ENCODE results near the gene MARCHF11. TPM values are rescaled to one million over a fixed set of nuclear protein-coding genes. Genes with fewer than 3 reads are reported as not detected.

The MARCHF11 gene
- total and polyA plus RNA-seq, 2 experiments from 2014 or later: 0.17 to 1.5 TPM

DNA sequence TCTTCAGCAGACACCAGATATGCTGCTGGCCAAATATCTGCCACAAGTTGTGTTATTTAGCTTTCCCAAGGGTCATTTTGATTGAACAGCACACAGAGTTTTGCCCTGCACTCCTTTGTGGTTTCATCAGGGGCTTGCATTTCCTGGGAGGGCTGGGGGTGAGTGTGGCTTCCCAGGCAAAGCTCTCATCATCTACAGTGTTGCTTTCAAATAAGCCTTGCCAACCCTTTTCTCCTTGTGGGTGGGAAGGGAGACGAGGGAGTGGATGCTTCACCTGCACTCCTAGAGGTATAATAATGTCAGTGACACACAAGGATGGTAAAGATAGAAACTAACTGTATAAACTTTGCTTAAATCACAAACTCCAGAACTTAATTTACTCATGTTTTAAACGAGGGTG, 107.0 kb downstream of the MARCHF11 start (continued):
- TF ChIP-seq STAT1 (IDR thresholded peaks at IDR 0.05; ENCODE audit: unreplicated experiment): no peak

DNA sequence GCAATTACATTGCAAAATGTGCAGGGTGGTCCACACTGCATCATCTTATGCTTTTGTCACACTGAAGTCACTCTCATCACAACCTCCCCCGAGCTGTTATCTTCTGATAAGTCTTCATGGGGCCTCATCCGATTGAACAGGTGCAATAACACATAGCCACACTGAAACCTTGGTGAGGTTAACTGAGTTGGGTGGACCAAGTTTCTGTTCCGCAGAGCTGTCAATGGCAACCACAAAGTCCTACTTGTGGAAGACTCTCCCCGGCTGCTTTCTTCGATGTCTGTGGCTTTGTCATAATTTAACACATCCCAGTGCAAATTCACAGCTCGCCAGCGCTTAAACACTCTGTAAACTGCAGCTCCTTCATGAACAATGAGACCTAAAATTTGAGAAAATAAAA, 112.2 kb downstream of the MARCHF11 start:
- no peaks in the 10 kb centered on the region for H3K4me1 ChIP-seq (ENCODE audit: insufficient read depth)
- Mint-ChIP-seq H3K4me1 (no peaks in the 10 kb centered on the region), H3K36me3 (ENCODE audit: low read depth) (no peaks in the 10 kb centered on the region), H3K27me3 (ENCODE audit: insufficient read depth, low read depth, poor library complexity) (peaks cover 5% of the 10 kb centered on the region), H3K4me3 (no peak overlapping the region), H3K9me3 (no peaks in the 10 kb centered on the region), H3K27ac (no peak overlapping the region)
- no peak for TF ChIP-seq NANOG (IDR thresholded peaks at IDR 0.05; ENCODE audit: borderline replicate concordance)
- TF ChIP-seq, protein P1, sequence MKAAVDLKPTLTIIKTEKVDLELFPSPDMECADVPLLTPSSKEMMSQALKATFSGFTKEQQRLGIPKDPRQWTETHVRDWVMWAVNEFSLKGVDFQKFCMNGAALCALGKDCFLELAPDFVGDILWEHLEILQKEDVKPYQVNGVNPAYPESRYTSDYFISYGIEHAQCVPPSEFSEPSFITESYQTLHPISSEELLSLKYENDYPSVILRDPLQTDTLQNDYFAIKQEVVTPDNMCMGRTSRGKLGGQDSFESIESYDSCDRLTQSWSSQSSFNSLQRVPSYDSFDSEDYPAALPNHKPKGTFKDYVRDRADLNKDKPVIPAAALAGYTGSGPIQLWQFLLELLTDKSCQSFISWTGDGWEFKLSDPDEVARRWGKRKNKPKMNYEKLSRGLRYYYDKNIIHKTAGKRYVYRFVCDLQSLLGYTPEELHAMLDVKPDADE (IDR thresholded peaks at IDR 0.05): no peak
- no peak for TF ChIP-seq EZH2phosphoT487 (IDR thresholded peaks at IDR 0.05; ENCODE audit: unreplicated experiment)
- TF ChIP-seq JUNB (IDR thresholded peaks at IDR 0.05; ENCODE audit: unreplicated experiment): no peak
- TF ChIP-seq CREB1 (CRISPR knock-in tag; IDR thresholded peaks at IDR 0.05; ENCODE audit: low read depth): no peak
- TF ChIP-seq, protein P2, sequence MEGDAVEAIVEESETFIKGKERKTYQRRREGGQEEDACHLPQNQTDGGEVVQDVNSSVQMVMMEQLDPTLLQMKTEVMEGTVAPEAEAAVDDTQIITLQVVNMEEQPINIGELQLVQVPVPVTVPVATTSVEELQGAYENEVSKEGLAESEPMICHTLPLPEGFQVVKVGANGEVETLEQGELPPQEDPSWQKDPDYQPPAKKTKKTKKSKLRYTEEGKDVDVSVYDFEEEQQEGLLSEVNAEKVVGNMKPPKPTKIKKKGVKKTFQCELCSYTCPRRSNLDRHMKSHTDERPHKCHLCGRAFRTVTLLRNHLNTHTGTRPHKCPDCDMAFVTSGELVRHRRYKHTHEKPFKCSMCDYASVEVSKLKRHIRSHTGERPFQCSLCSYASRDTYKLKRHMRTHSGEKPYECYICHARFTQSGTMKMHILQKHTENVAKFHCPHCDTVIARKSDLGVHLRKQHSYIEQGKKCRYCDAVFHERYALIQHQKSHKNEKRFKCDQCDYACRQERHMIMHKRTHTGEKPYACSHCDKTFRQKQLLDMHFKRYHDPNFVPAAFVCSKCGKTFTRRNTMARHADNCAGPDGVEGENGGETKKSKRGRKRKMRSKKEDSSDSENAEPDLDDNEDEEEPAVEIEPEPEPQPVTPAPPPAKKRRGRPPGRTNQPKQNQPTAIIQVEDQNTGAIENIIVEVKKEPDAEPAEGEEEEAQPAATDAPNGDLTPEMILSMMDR (conservative IDR thresholded peaks at IDR 0.05; ENCODE audit: low read depth in 2 of 2): no peak
- TF ChIP-seq STAT1 (IDR thresholded peaks at IDR 0.05; ENCODE audit: unreplicated experiment): no peak
- TF ChIP-seq ZNF331 (CRISPR knock-in tag; IDR thresholded peaks at IDR 0.05; ENCODE audit: low read depth): no peak
- TF ChIP-seq, protein P3, sequence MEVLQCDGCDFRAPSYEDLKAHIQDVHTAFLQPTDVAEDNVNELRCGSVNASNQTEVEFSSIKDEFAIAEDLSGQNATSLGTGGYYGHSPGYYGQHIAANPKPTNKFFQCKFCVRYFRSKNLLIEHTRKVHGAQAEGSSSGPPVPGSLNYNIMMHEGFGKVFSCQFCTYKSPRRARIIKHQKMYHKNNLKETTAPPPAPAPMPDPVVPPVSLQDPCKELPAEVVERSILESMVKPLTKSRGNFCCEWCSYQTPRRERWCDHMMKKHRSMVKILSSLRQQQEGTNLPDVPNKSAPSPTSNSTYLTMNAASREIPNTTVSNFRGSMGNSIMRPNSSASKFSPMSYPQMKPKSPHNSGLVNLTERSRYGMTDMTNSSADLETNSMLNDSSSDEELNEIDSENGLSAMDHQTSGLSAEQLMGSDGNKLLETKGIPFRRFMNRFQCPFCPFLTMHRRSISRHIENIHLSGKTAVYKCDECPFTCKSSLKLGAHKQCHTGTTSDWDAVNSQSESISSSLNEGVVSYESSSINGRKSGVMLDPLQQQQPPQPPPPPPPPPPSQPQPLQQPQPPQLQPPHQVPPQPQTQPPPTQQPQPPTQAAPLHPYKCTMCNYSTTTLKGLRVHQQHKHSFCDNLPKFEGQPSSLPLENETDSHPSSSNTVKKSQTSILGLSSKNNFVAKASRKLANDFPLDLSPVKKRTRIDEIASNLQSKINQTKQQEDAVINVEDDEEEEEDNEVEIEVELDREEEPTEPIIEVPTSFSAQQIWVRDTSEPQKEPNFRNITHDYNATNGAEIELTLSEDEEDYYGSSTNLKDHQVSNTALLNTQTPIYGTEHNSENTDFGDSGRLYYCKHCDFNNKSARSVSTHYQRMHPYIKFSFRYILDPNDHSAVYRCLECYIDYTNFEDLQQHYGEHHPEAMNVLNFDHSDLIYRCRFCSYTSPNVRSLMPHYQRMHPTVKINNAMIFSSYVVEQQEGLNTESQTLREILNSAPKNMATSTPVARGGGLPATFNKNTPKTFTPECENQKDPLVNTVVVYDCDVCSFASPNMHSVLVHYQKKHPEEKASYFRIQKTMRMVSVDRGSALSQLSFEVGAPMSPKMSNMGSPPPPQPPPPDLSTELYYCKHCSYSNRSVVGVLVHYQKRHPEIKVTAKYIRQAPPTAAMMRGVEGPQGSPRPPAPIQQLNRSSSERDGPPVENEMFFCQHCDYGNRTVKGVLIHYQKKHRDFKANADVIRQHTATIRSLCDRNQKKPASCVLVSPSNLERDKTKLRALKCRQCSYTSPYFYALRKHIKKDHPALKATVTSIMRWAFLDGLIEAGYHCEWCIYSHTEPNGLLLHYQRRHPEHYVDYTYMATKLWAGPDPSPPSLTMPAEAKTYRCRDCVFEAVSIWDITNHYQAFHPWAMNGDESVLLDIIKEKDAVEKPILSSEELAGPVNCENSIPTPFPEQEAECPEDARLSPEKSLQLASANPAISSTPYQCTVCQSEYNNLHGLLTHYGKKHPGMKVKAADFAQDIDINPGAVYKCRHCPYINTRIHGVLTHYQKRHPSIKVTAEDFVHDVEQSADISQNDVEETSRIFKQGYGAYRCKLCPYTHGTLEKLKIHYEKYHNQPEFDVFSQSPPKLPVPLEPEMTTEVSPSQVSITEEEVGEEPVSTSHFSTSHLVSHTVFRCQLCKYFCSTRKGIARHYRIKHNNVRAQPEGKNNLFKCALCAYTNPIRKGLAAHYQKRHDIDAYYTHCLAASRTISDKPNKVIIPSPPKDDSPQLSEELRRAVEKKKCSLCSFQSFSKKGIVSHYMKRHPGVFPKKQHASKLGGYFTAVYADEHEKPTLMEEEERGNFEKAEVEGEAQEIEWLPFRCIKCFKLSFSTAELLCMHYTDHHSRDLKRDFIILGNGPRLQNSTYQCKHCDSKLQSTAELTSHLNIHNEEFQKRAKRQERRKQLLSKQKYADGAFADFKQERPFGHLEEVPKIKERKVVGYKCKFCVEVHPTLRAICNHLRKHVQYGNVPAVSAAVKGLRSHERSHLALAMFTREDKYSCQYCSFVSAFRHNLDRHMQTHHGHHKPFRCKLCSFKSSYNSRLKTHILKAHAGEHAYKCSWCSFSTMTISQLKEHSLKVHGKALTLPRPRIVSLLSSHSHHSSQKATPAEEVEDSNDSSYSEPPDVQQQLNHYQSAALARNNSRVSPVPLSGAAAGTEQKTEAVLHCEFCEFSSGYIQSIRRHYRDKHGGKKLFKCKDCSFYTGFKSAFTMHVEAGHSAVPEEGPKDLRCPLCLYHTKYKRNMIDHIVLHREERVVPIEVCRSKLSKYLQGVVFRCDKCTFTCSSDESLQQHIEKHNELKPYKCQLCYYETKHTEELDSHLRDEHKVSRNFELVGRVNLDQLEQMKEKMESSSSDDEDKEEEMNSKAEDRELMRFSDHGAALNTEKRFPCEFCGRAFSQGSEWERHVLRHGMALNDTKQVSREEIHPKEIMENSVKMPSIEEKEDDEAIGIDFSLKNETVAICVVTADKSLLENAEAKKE (CRISPR knock-in tag; IDR thresholded peaks at IDR 0.05): no peak
- TF ChIP-seq, protein P4, sequence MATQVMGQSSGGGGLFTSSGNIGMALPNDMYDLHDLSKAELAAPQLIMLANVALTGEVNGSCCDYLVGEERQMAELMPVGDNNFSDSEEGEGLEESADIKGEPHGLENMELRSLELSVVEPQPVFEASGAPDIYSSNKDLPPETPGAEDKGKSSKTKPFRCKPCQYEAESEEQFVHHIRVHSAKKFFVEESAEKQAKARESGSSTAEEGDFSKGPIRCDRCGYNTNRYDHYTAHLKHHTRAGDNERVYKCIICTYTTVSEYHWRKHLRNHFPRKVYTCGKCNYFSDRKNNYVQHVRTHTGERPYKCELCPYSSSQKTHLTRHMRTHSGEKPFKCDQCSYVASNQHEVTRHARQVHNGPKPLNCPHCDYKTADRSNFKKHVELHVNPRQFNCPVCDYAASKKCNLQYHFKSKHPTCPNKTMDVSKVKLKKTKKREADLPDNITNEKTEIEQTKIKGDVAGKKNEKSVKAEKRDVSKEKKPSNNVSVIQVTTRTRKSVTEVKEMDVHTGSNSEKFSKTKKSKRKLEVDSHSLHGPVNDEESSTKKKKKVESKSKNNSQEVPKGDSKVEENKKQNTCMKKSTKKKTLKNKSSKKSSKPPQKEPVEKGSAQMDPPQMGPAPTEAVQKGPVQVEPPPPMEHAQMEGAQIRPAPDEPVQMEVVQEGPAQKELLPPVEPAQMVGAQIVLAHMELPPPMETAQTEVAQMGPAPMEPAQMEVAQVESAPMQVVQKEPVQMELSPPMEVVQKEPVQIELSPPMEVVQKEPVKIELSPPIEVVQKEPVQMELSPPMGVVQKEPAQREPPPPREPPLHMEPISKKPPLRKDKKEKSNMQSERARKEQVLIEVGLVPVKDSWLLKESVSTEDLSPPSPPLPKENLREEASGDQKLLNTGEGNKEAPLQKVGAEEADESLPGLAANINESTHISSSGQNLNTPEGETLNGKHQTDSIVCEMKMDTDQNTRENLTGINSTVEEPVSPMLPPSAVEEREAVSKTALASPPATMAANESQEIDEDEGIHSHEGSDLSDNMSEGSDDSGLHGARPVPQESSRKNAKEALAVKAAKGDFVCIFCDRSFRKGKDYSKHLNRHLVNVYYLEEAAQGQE (IDR thresholded peaks at IDR 0.05; ENCODE audit: unreplicated experiment): no peak
- TF ChIP-seq ZNF114 (CRISPR knock-in tag; IDR thresholded peaks at IDR 0.05): no peak
- no peak for TF ChIP-seq EZH2 (IDR thresholded peaks at IDR 0.05; ENCODE audit: low read depth, unreplicated experiment)
- TF ChIP-seq POLR2AphosphoS5 (IDR thresholded peaks at IDR 0.05; ENCODE audit: low read depth): no peak
- H3K4me3 ChIP-seq: no peak overlapping the region
- H2AFZ ChIP-seq: no peak overlapping the region
- no peak for ATAC-seq
- no peak overlapping the region for H3K4me2 ChIP-seq
- H3K79me2 ChIP-seq (replicated peaks; ENCODE audit: insufficient read depth): no peaks in the 10 kb centered on the region
- no peak overlapping the region for H3K27ac ChIP-seq (ENCODE audit: low read depth)
- H3K27me3 ChIP-seq (ENCODE audit: insufficient read depth): no peaks in the 10 kb centered on the region
- H3F3A ChIP-seq (replicated peaks; ENCODE audit: low read depth): no peaks in the 10 kb centered on the region
- no peaks in the 10 kb centered on the region for H4K20me1 ChIP-seq (replicated peaks; ENCODE audit: insufficient read depth)
- no peaks in the 10 kb centered on the region for H3K9me2 ChIP-seq (ENCODE audit: insufficient read depth)
- DNase-seq (ENCODE audit: low spot score): no peak
- no peaks in the 10 kb centered on the region for H3K36me3 ChIP-seq (ENCODE audit: insufficient read depth)

All from GM23338 (cell line).